Nephron (organoid): ENCODE measurements around the gene NKTR.
"Not testable (repeated sequence)": the region's sequence is repeated elsewhere in the genome, so short reads cannot be mapped to it uniquely, and the experiment has no call there.

Experiments
- H3K27ac Mint-ChIP-seq, 3 experiments: 2 replicates each; pipeline ENCODE4 v1.8.0; 2020; ENCODE audit warnings: mixed read lengths in 3 of 3, mild to moderate bottlenecking in 2 of 3, moderate library complexity in 1 of 3
- H3K27me3 Mint-ChIP-seq: 2 replicates; pipeline ENCODE4 v1.8.0; 2021; ENCODE audit warnings: low read depth, mild to moderate bottlenecking, moderate library complexity, mixed read lengths
- H3K36me3 Mint-ChIP-seq: 2 replicates; pipeline ENCODE4 v1.8.0; 2020; ENCODE audit warnings: low read depth, mixed read lengths
- H3K4me1 Mint-ChIP-seq: 2 replicates; pipeline ENCODE4 v1.8.0; 2020; ENCODE audit warnings: mixed read lengths
- H3K4me3 Mint-ChIP-seq, 3 experiments: 2 replicates each; pipeline ENCODE4 v1.8.0; 2020; ENCODE audit warnings: mild to moderate bottlenecking in 3 of 3, mixed read lengths in 3 of 3, moderate library complexity in 2 of 3
- H3K9me3 Mint-ChIP-seq: 2 replicates; pipeline ENCODE4 v1.8.0; 2020; ENCODE audit warnings: mixed read lengths
- TF ChIP-seq, protein P1 (sequence below), 3 experiments: fragments of 200-600 bp; sonication (generic); IDR thresholded peaks; one replicate each; pipeline ENCODE4 v1.5.0; 2021; ENCODE audit warnings: antibody characterized with exemption in 3 of 3; ENCODE audit not compliant: unreplicated experiment in 3 of 3

The NKTR gene

DNA sequence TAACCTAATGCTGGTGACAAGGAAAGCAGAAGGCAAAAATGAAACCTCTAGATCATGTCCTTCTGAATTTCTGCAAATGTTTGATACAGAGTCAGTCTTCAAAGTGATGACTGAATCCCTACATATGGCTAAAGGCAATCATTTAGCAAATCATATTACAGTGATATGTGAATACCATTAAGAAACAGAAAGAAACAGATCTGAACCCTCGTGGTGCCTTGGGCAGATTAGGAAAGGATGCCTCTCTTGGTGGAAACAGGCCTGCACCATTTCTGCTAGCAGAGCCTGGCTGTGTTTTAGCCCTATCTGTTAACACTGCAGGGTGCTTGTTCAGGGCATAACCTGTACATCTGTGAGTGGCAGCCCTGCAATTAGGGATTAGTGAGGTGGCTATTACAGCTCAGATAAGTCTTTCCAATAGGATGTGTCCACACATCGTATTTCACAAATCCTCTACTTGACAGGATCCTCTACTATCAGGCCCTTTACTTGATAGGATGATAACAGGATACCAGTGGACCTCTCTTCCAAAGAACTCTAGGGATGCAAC, 30.8 kb upstream of the NKTR start:
- no peaks in the 10 kb centered on the region for H3K27me3 Mint-ChIP-seq
- TF ChIP-seq, protein P1, sequence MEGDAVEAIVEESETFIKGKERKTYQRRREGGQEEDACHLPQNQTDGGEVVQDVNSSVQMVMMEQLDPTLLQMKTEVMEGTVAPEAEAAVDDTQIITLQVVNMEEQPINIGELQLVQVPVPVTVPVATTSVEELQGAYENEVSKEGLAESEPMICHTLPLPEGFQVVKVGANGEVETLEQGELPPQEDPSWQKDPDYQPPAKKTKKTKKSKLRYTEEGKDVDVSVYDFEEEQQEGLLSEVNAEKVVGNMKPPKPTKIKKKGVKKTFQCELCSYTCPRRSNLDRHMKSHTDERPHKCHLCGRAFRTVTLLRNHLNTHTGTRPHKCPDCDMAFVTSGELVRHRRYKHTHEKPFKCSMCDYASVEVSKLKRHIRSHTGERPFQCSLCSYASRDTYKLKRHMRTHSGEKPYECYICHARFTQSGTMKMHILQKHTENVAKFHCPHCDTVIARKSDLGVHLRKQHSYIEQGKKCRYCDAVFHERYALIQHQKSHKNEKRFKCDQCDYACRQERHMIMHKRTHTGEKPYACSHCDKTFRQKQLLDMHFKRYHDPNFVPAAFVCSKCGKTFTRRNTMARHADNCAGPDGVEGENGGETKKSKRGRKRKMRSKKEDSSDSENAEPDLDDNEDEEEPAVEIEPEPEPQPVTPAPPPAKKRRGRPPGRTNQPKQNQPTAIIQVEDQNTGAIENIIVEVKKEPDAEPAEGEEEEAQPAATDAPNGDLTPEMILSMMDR (IDR thresholded peaks at IDR 0.05; ENCODE audit: unreplicated experiment in 3 of 3), result no peak
- no peaks in the 10 kb centered on the region for H3K4me1 Mint-ChIP-seq
- H3K9me3 Mint-ChIP-seq, result peaks cover 9% of the 10 kb centered on the region
- H3K27ac Mint-ChIP-seq, result no peak overlapping the region
- no peak overlapping the region for H3K4me3 Mint-ChIP-seq
- H3K36me3 Mint-ChIP-seq, result peaks cover 60% of the 10 kb centered on the region

DNA sequence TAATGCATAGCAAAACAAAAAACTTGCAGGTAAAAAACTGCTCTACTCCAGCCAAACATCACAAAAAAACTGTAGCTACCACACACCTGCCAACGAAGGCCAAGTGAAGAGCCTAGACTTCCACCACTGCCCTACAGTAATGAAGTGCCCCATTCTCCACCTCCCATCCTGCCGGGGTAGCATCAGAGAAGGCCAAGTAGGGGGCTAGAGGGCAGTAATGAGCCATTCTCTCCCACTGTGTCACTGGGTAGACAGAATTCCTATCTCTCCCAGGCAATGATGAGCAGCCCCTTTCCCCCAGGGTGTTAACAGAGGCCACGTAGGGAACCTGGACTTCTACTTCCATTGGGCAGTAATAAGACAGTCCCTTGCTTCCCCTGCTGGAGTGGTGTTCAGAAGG, 28.2 kb upstream of the NKTR start:
- TF ChIP-seq, protein P1 (IDR thresholded peaks at IDR 0.05; ENCODE audit: unreplicated experiment in 3 of 3), result no peak
- Mint-ChIP-seq H3K4me3 (no peak overlapping the region), H3K27ac (no peak overlapping the region), H3K4me1 (no peaks in the 10 kb centered on the region), H3K27me3 (no peaks in the 10 kb centered on the region), H3K9me3 (peaks cover 23% of the 10 kb centered on the region), H3K36me3 (peaks cover 71% of the 10 kb centered on the region)

DNA sequence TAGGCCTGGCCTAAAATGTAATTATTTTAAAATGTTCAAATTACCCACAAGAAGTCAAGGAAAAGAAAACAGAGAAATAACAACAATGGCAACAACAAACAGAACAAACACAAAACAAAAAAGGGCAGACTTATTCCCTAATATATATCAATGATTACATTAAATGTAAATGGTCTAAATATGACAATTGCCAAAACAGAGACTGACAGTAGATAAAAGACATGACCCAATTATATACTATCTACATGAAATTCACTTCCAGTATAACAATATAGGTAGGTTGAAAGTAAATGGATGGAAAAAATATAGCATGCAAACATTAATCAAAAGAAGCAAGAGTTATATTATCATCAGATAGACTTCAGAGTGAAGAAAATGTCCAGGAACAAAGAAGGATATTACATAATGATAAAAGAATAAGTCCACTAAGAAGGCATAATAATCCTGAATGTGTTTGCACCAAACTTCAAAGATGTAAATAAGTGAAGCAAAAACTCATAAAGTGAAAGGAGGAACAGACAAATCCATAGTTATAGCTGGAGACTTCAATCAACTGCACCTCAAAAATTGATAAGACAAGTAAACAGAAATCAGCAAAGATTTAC, 25.2 kb upstream of the NKTR start:
- Mint-ChIP-seq H3K36me3 (peaks cover 72% of the 10 kb centered on the region), H3K4me1 (peaks cover 8% of the 10 kb centered on the region)

DNA sequence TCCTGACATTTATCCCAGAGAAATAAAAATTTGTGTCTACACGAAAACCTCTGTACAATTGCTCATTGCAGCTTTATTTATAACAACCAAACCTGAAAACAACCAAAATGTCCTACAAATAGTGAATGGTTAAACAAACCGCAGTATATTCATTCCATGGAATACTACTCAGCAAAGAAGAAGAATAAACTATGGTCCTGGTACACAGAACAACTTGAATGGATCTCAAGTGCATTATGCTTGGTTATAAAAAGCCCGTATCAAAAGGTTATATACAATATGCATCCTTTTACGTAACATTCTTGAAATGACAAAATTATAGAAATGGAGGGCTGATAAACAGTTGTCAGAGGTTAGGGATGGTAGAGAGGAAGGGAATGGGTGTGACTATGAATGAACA, 22.4 kb upstream of the NKTR start:
- Mint-ChIP-seq H3K4me3 (peak overlapping the region in 1 of 3 experiments; percentile 58), H3K27ac (no peak overlapping the region), H3K27me3 (no peaks in the 10 kb centered on the region), H3K36me3 (peaks cover 59% of the 10 kb centered on the region), H3K9me3 (peaks cover 27% of the 10 kb centered on the region), H3K4me1 (peaks cover 28% of the 10 kb centered on the region)
- TF ChIP-seq, protein P1 (IDR thresholded peaks at IDR 0.05; ENCODE audit: unreplicated experiment in 3 of 3), result no peak

More for the DNA sequence above, 25.2 kb upstream of the NKTR start:
- peaks cover 27% of the 10 kb centered on the region for H3K9me3 Mint-ChIP-seq
- H3K4me3 Mint-ChIP-seq, result no peak overlapping the region
- H3K27me3 Mint-ChIP-seq, result no peaks in the 10 kb centered on the region
- no peak overlapping the region for H3K27ac Mint-ChIP-seq
- TF ChIP-seq, protein P1 (IDR thresholded peaks at IDR 0.05; ENCODE audit: unreplicated experiment in 3 of 3), result no peak

DNA sequence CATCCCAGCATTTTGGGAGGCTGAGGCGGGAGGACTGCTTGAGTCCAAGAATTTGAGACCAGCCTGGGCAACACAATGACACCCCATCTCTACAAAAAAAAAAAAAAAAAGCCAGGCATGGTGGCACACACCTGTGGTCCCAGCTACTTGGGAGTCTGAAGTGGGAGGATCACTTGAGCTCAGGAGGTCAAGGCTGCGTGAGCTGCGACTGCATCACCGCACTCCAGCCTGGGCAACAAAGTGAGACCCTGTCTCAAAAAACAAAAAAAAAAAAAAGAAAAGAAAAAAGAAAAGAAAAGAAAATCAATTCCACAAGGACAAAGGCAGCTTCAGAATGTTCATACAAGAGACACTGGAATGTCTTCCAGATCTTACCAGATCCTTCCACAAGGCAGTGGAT, 21.1 kb upstream of the NKTR start:
- peaks cover 21% of the 10 kb centered on the region for H3K9me3 Mint-ChIP-seq
- H3K36me3 Mint-ChIP-seq, result peaks cover 46% of the 10 kb centered on the region
- peaks cover 28% of the 10 kb centered on the region for H3K4me1 Mint-ChIP-seq

DNA sequence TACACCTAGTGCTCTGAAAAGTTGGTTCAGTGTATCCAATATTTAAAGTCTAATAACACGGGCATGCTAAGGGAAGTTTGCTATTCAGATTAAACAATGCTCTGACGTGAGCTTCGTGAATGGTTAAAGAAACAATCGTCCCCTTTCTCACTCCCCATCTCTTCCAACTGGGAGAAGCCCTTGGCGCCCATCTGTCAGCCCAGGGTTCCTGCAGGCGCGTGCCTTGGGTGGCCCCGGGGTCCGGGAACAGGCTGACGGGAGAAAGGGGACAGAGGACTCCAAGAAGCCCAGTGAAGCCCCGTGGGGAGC, 19.1 kb upstream of the NKTR start:
- peaks cover 26% of the 10 kb centered on the region for H3K36me3 Mint-ChIP-seq
- peaks cover 7% of the 10 kb centered on the region for H3K9me3 Mint-ChIP-seq
- TF ChIP-seq, protein P1 (IDR thresholded peaks at IDR 0.05; ENCODE audit: unreplicated experiment in 3 of 3), result no peak
- peak overlapping the region; percentile 91 to 95 (median 94) for H3K4me3 Mint-ChIP-seq
- H3K27me3 Mint-ChIP-seq, result no peaks in the 10 kb centered on the region
- peak overlapping the region in 2 of 3 experiments; percentile 84 to 87 for H3K27ac Mint-ChIP-seq
- H3K4me1 Mint-ChIP-seq, result peaks cover 28% of the 10 kb centered on the region

More for the DNA sequence above, 21.1 kb upstream of the NKTR start:
- not testable (repeated sequence) for H3K27ac Mint-ChIP-seq, H3K27me3 Mint-ChIP-seq
- peak overlapping the region; percentile 91 to 95 (median 94) for H3K4me3 Mint-ChIP-seq
